Astrocyte (in vitro differentiated cells and primary cell): ENCODE measurements around the gene NXN. TPM values are rescaled to one million over a fixed set of nuclear protein-coding genes. Genes with fewer than 3 reads are reported as not detected.
A peak's percentile ranks its signal among the peaks of the same experiment; 100 is the strongest.

Experiments used
- DNase-seq: peaks from one replicate; pipeline ENCODE4 v3.0.0-alpha.2; 2010; ENCODE audit warnings: low read depth
- FAIRE-seq: peaks from 2 replicates; lab custom pipeline; 2011; peaks lifted over from hg19 to GRCh38; lab: Jason Lieb, UNC
- H2AFZ ChIP-seq: 2 replicates; pipeline ENCODE4 v1.6.0; 2012; ENCODE audit warnings: low read depth, low read length, inconsistent platforms
- H3K27ac ChIP-seq: 2 replicates; pipeline ENCODE4 v1.5.1; 2011; ENCODE audit warnings: low read depth, low read length, inconsistent platforms
- H3K27me3 ChIP-seq: 2 replicates; pipeline ENCODE4 v1.6.0; 2011; ENCODE audit warnings: low read length, inconsistent platforms; ENCODE audit not compliant: insufficient read depth
- H3K36me3 ChIP-seq: 2 replicates; pipeline ENCODE4 v1.5.1; 2011; ENCODE audit warnings: low read length, inconsistent platforms; ENCODE audit not compliant: insufficient read depth
- H3K4me1 ChIP-seq: 2 replicates; pipeline ENCODE4 v1.5.1; 2011; ENCODE audit warnings: low read length, inconsistent platforms; ENCODE audit not compliant: insufficient read depth
- H3K4me2 ChIP-seq: 2 replicates; pipeline ENCODE4 v1.6.0; 2012; ENCODE audit warnings: low read length, inconsistent platforms
- H3K4me3 ChIP-seq: 2 replicates; pipeline ENCODE4 v1.5.1; 2011; ENCODE audit warnings: low read depth, mild to moderate bottlenecking, low read length, inconsistent platforms; ENCODE audit not compliant: insufficient read depth
- H3K79me2 ChIP-seq: 2 replicates; pipeline ENCODE4 v1.6.0; 2012; ENCODE audit warnings: mild to moderate bottlenecking, low read length, inconsistent platforms; ENCODE audit not compliant: insufficient read depth
- H3K9ac ChIP-seq: 2 replicates; pipeline ENCODE4 v1.6.0; 2012; ENCODE audit warnings: mild to moderate bottlenecking, low read length, inconsistent platforms
- H3K9me3 ChIP-seq: 2 replicates; pipeline ENCODE4 v1.5.1; 2012; ENCODE audit warnings: low read depth, mild to moderate bottlenecking, low read length, inconsistent platforms; ENCODE audit not compliant: insufficient read depth
- H4K20me1 ChIP-seq: 2 replicates; pipeline ENCODE4 v1.6.0; 2012; ENCODE audit warnings: low read length, inconsistent platforms; ENCODE audit not compliant: insufficient read depth
- H3K27ac Mint-ChIP-seq: one replicate; pipeline ENCODE4 v1.8.0; 2021; ENCODE audit warnings: mild to moderate bottlenecking, mixed read lengths; ENCODE audit not compliant: unreplicated experiment
- H3K27me3 Mint-ChIP-seq: one replicate; pipeline ENCODE4 v1.8.0; 2021; ENCODE audit warnings: low read depth, mixed read lengths; ENCODE audit not compliant: unreplicated experiment
- H3K36me3 Mint-ChIP-seq: one replicate; pipeline ENCODE4 v1.8.0; 2021; ENCODE audit warnings: low read depth, mixed read lengths; ENCODE audit not compliant: unreplicated experiment
- H3K4me1 Mint-ChIP-seq: one replicate; pipeline ENCODE4 v1.8.0; 2021; ENCODE audit warnings: low read depth, mixed read lengths; ENCODE audit not compliant: unreplicated experiment
- H3K4me3 Mint-ChIP-seq: one replicate; pipeline ENCODE4 v1.8.0; 2021; ENCODE audit warnings: mild to moderate bottlenecking, moderate library complexity, mixed read lengths; ENCODE audit not compliant: unreplicated experiment
- H3K9me3 Mint-ChIP-seq: one replicate; pipeline ENCODE4 v1.8.0; 2021; ENCODE audit warnings: mild to moderate bottlenecking, mixed read lengths; ENCODE audit not compliant: unreplicated experiment
- CTCF ChIP-seq: IDR thresholded peaks from 2 replicates; pipeline ENCODE4 v1.5.1; 2011; ENCODE audit warnings: low read depth, mild to moderate bottlenecking, inconsistent platforms, low read length, moderate library complexity; ENCODE audit not compliant: insufficient read depth
- EZH2 ChIP-seq: IDR thresholded peaks from 2 replicates; pipeline ENCODE4 v1.6.1; 2012; ENCODE audit warnings: mild to moderate bottlenecking, low read length, inconsistent platforms; ENCODE audit not compliant: insufficient read depth
- total RNA-seq: library from RNA; stranded (reverse); gene quantifications from 2 replicates; pipeline ENCODE4 v1.2.1, GENCODE V29; 2021

Gene NXN
- total RNA-seq, 1 donor from 2014 or later = 104 TPM

- no peaks in the 10 kb centered on the region for H3K27me3 Mint-ChIP-seq
- H3K9me3 Mint-ChIP-seq = no peaks in the 10 kb centered on the region
- no peaks in the 10 kb centered on the region for H3K27me3 ChIP-seq
- H3K9me3 ChIP-seq = no peaks in the 10 kb centered on the region
- H3K4me2 ChIP-seq = no peak overlapping the region
- no peak overlapping the region for H2AFZ ChIP-seq
- H3K36me3 ChIP-seq = peaks cover 3% of the 10 kb centered on the region
- TF ChIP-seq CTCF = no peak
- TF ChIP-seq EZH2 = no peak
- H3K36me3 Mint-ChIP-seq = peaks cover 8% of the 10 kb centered on the region
- peak overlapping the region; percentile 7 for H3K27ac Mint-ChIP-seq
- no peak overlapping the region for H3K27ac ChIP-seq
- H3K9ac ChIP-seq = no peak overlapping the region
- peaks cover 26% of the 10 kb centered on the region for H3K4me1 Mint-ChIP-seq
- FAIRE-seq (no peak), DNase-seq (no peak)
- H3K4me1 ChIP-seq = peaks cover 11% of the 10 kb centered on the region
- no peak overlapping the region for H3K4me3 Mint-ChIP-seq
- H4K20me1 ChIP-seq = peaks cover 35% of the 10 kb centered on the region
- no peak overlapping the region for H3K4me3 ChIP-seq
- peaks cover 46% of the 10 kb centered on the region for H3K79me2 ChIP-seq
These were observed 33.9 kb downstream of the NXN start for GRCh38 chr17:945672-946071.

- Mint-ChIP-seq H3K9me3 (no peaks in the 10 kb centered on the region), H3K27ac (no peak overlapping the region), H3K27me3 (no peaks in the 10 kb centered on the region), H3K4me3 (no peak overlapping the region), H3K36me3 (peaks cover 8% of the 10 kb centered on the region), H3K4me1 (peaks cover 18% of the 10 kb centered on the region)
- peaks cover 47% of the 10 kb centered on the region for H4K20me1 ChIP-seq
- no peaks in the 10 kb centered on the region for H3K4me1 ChIP-seq
- no peak overlapping the region for H3K9ac ChIP-seq
- H3K27ac ChIP-seq = no peak overlapping the region
- peaks cover 49% of the 10 kb centered on the region for H3K79me2 ChIP-seq
- TF ChIP-seq CTCF = no peak
- no peak for TF ChIP-seq EZH2
- H3K4me2 ChIP-seq = no peak overlapping the region
- peaks cover 3% of the 10 kb centered on the region for H3K36me3 ChIP-seq
- no peaks in the 10 kb centered on the region for H3K27me3 ChIP-seq
- no peak for FAIRE-seq
- DNase-seq = no peak
- no peak overlapping the region for H3K4me3 ChIP-seq
- no peak overlapping the region for H2AFZ ChIP-seq
- no peaks in the 10 kb centered on the region for H3K9me3 ChIP-seq
These were observed 35.2 kb downstream of the NXN start for GRCh38 chr17:944266-944826.

DNA sequence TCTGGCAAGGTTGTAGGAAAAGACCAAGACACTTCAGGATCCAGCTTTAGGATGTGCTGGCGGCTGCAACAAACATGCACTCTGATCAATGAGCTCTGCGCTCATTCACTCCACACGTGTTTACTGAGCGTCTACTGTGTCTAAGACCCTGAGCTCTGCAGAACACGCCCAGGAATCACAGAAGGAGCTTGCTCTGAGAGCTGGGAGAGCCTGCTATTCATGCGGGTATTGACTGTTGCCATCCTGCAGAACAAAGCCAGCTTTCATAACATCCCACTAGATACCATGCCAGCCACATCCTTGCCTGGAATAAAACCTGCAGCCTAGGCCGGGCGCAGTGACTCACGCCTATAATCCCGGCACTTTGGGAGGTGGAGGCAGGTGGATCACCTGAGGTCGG lies 44.1 kb downstream of the NXN start:
- Mint-ChIP-seq H3K9me3 (no peaks in the 10 kb centered on the region), H3K27ac (no peak overlapping the region), H3K36me3 (peaks cover 15% of the 10 kb centered on the region), H3K27me3 (no peaks in the 10 kb centered on the region), H3K4me1 (peaks cover 38% of the 10 kb centered on the region), H3K4me3 (no peak overlapping the region)
- Histone ChIP-seq H2AFZ (no peak overlapping the region), H3K4me1 (peaks cover 27% of the 10 kb centered on the region), H3K79me2 (peaks cover 62% of the 10 kb centered on the region), H3K9me3 (no peaks in the 10 kb centered on the region), H4K20me1 (peaks cover 49% of the 10 kb centered on the region), H3K36me3 (no peaks in the 10 kb centered on the region), H3K9ac (no peak overlapping the region), H3K27ac (no peak overlapping the region), H3K4me3 (no peak overlapping the region), H3K4me2 (no peak overlapping the region), H3K27me3 (no peaks in the 10 kb centered on the region)
- DNase-seq = no peak
- TF ChIP-seq CTCF (no peak), EZH2 (no peak)
- no peak for FAIRE-seq
